Karpas-422 (cell line): Measurements from ENCODE around the gene HLTF. TPM values are rescaled to one million over a fixed set of nuclear protein-coding genes. Genes with fewer than 3 reads are reported as not detected.

Source experiments
- DNase-seq: peaks from one replicate; pipeline ENCODE4 v3.0.0-alpha.2; 2015
- H2AFZ ChIP-seq: fragments of 200-600 bp; sonication (generic); 2 replicates; pipeline ENCODE4 v1.6.1; 2014; ENCODE audit warnings: antibody characterized with exemption, low read length, mixed read lengths
- H3K27ac ChIP-seq: fragments of 200-600 bp; sonication (generic); 2 replicates; pipeline ENCODE4 v1.5.1; 2014; ENCODE audit warnings: mild to moderate bottlenecking, low read length, moderate library complexity
- H3K27me3 ChIP-seq: fragments of 200-600 bp; sonication (generic); 2 replicates; pipeline ENCODE4 v1.6.1; 2014; ENCODE audit warnings: low read length, mixed read lengths
- H3K36me3 ChIP-seq: fragments of 200-600 bp; sonication (generic); 2 replicates; pipeline ENCODE4 v1.6.1; 2014; ENCODE audit warnings: low read length, mixed read lengths; ENCODE audit not compliant: insufficient read depth
- H3K4me1 ChIP-seq: fragments of 200-600 bp; sonication (generic); 2 replicates; pipeline ENCODE4 v1.6.1; 2014; ENCODE audit warnings: mild to moderate bottlenecking, low read length, mixed read lengths
- H3K4me2 ChIP-seq: fragments of 200-600 bp; sonication (generic); 2 replicates; pipeline ENCODE4 v1.6.1; 2014; ENCODE audit warnings: low read length, low read depth, mild to moderate bottlenecking; ENCODE audit not compliant: poor library complexity, severe bottlenecking
- H3K4me3 ChIP-seq: fragments of 200-600 bp; sonication (generic); 2 replicates; pipeline ENCODE4 v1.5.1; 2014; ENCODE audit warnings: mild to moderate bottlenecking, antibody characterized with exemption, low read length, mixed read lengths
- H3K79me2 ChIP-seq: fragments of 200-600 bp; sonication (generic); 2 replicates; pipeline ENCODE4 v1.6.1; 2014; ENCODE audit warnings: mild to moderate bottlenecking, low read length, mixed read lengths
- H3K9ac ChIP-seq: fragments of 200-600 bp; sonication (generic); 2 replicates; pipeline ENCODE4 v1.6.0; 2014; ENCODE audit warnings: low read length
- H3K9me2 ChIP-seq: fragments of 200-600 bp; sonication (generic), shearing (Covaris generic); replicated peaks from 2 replicates; pipeline ENCODE4 v1.6.0; 2014; ENCODE audit warnings: mild to moderate bottlenecking, low read length, moderate library complexity; ENCODE audit not compliant: insufficient read depth
- H3K9me3 ChIP-seq: fragments of 300-700, 200-600 bp; sonication (generic); 2 replicates; pipeline ENCODE4 v1.6.1; 2014; ENCODE audit warnings: low read length, mixed read lengths
- H4K20me1 ChIP-seq: fragments of 200-600 bp; sonication (generic); 2 replicates; pipeline ENCODE4 v1.6.1; 2014; ENCODE audit warnings: mild to moderate bottlenecking, antibody characterized with exemption, low read length, low read depth; ENCODE audit not compliant: insufficient read depth
- total RNA-seq: library from RNA; depleted of rRNA; stranded (reverse); fragments of >200 nt; shearing (Covaris generic); gene quantifications from 2 replicates; pipeline ENCODE4 v1.2.3, GENCODE V29; 2014; ENCODE audit warnings: low replicate concordance

The HLTF gene
- total RNA-seq, 1 experiment from 2014 or later: 84.9 TPM

DNA sequence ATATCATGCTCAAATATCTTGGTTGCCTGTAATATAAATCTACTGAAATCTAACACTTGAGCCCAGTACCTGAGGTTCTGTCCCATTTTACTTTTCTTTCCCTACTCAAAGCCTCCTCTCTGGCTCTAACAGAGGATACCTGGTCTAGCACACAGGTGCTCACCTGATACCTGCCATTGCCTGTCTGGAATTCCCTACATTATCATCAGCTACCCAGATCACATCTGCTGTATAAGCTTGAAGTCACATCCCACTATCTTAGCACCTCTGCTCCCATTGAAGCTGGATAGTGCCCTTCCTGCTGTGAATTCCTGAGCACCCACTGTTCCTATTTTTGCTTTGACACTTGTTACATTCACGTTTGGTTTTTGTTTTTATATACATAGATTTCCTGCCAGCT, 64.5 kb downstream of the HLTF start:
- DNase-seq: no peak
- Histone ChIP-seq H3K4me2 (no peak overlapping the region), H3K9ac (no peak overlapping the region), H3K36me3 (peaks cover 6% of the 10 kb centered on the region; the same call in 1 of the 2 replicates), H3K79me2 (no peaks in the 10 kb centered on the region), H3K4me1 (no peaks in the 10 kb centered on the region), H3K9me3 (no peaks in the 10 kb centered on the region), H3K27ac (no peak overlapping the region), H3K27me3 (no peaks in the 10 kb centered on the region), H2AFZ (no peak overlapping the region), H3K9me2 (no peaks in the 10 kb centered on the region), H4K20me1 (no peaks in the 10 kb centered on the region), H3K4me3 (no peak overlapping the region)

DNA sequence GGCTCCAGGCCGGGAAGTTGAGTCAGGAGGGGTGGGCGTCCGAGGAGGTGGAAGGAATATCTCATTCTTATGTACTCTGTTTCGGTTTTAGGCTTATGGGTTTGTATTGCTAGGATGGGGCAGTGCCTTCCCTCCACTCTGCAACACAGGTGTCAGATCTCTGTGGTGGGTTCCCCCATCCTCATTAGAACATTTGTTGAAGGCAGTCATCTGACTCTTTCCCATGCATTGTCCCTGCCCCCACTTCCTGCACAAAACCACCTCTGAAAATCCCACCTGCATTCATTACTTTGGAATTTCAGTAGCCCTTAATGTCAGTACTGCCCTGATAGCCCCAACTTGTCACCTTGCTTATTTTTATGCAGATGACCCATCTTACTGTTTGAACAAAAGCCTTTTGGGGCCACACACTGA, 65.5 kb downstream of the HLTF start:
- H3K9me2 ChIP-seq: no peaks in the 10 kb centered on the region
- no peak overlapping the region for H2AFZ ChIP-seq
- H3K4me2 ChIP-seq: no peak overlapping the region
- H3K27me3 ChIP-seq: no peaks in the 10 kb centered on the region
- no peak overlapping the region for H3K4me3 ChIP-seq
- H3K9ac ChIP-seq: no peak overlapping the region
- peaks cover 3% of the 10 kb centered on the region; the same call in 1 of the 2 replicates for H3K36me3 ChIP-seq
- no peaks in the 10 kb centered on the region for H3K79me2 ChIP-seq
- H3K9me3 ChIP-seq: no peaks in the 10 kb centered on the region
- no peaks in the 10 kb centered on the region for H3K4me1 ChIP-seq
- H3K27ac ChIP-seq: no peak overlapping the region
- no peak for DNase-seq
- H4K20me1 ChIP-seq: no peaks in the 10 kb centered on the region

DNA sequence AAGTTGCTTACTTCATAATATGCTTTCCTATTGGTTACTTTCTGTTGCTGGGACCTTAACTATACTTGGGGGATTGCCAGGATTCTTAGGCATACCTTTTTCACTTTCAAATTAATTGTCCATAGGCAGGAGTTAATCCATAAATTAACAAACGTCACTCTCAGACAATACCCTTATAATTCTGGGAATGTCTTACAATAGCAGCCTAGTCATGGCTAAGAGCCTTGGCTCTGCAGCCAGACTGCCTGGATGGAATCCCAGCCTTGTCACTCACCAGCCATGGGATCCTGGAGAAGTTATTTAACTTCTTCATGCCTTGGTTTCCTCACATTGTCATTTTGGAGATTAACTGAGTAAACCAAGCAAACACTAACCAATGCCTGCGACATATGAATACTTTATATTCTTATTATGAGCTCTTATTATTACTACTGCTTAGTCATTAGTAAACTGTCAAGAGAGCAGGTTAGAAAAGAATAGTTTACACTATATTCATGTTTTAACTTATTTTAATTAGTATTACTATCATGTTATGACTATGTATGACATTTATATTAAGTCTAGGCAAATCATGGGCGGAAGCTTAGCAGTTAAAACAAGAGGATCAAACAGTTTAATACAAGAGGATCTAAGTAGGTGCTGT, 66.0 kb downstream of the HLTF start:
- no peaks in the 10 kb centered on the region for H3K9me3 ChIP-seq
- no peak overlapping the region for H3K4me3 ChIP-seq
- no peak overlapping the region for H3K9ac ChIP-seq
- H3K79me2 ChIP-seq: no peaks in the 10 kb centered on the region
- no peak overlapping the region for H3K27ac ChIP-seq
- no peak overlapping the region for H3K4me2 ChIP-seq
- no peaks in the 10 kb centered on the region for H3K36me3 ChIP-seq
- DNase-seq: no peak
- no peaks in the 10 kb centered on the region for H4K20me1 ChIP-seq
- H3K9me2 ChIP-seq: no peaks in the 10 kb centered on the region
- H3K4me1 ChIP-seq: no peaks in the 10 kb centered on the region
- no peaks in the 10 kb centered on the region for H3K27me3 ChIP-seq
- H2AFZ ChIP-seq: no peak overlapping the region

DNA sequence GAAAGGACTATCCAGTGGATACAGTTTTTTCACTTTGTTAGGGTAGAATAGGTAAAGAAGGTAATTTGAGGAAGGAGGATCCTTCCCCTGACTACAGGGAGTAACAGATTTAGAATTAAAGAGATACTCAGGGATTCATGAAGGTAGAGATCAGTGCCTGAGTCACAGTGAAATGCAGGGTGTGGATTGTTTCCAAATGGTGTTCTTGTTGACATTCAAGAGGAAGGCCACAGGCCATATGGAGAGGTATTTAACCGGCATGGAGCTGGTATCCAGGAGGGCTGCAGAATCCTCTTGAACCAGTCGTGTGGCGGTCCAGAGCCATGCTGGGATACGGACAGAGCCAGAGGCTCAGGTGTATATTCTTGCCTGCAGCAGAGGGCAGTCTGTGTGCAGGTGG, 66.8 kb downstream of the HLTF start:
- Histone ChIP-seq H3K9me3 (no peaks in the 10 kb centered on the region), H3K9ac (no peak overlapping the region), H3K9me2 (no peaks in the 10 kb centered on the region), H3K4me2 (no peak overlapping the region), H3K4me3 (no peak overlapping the region), H3K27me3 (no peaks in the 10 kb centered on the region), H3K27ac (no peak overlapping the region), H4K20me1 (no peaks in the 10 kb centered on the region), H3K4me1 (no peaks in the 10 kb centered on the region), H3K36me3 (no peaks in the 10 kb centered on the region), H2AFZ (no peak overlapping the region), H3K79me2 (no peaks in the 10 kb centered on the region)
- no peak for DNase-seq

DNA sequence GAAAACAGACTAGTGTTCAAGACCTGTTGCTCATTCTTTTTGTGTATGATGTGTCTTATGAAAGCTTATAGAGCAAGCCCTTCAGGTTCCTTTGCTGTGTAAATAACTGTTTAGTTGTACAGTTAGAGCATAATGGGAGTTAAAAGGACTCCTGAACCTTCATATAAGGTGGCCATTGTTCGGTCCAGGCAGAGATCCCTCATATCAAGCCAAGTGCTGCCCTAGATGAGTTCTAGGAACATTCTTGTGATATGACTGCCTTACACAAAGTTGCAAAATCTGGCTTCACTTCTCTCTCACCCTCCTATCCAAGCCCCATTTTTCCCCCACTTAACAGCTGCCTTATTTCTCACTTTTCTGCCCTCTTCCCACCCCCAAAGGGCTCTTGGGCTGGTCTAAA, 68.1 kb downstream of the HLTF start:
- no peaks in the 10 kb centered on the region for H4K20me1 ChIP-seq
- H3K4me1 ChIP-seq: no peaks in the 10 kb centered on the region
- H3K79me2 ChIP-seq: no peaks in the 10 kb centered on the region
- no peak overlapping the region for H3K4me2 ChIP-seq
- no peaks in the 10 kb centered on the region for H3K9me3 ChIP-seq
- no peaks in the 10 kb centered on the region for H3K36me3 ChIP-seq
- no peak overlapping the region for H2AFZ ChIP-seq
- no peak overlapping the region for H3K9ac ChIP-seq
- no peaks in the 10 kb centered on the region for H3K9me2 ChIP-seq
- no peak for DNase-seq
- no peaks in the 10 kb centered on the region for H3K27me3 ChIP-seq
- no peak overlapping the region for H3K27ac ChIP-seq
- H3K4me3 ChIP-seq: no peak overlapping the region

DNA sequence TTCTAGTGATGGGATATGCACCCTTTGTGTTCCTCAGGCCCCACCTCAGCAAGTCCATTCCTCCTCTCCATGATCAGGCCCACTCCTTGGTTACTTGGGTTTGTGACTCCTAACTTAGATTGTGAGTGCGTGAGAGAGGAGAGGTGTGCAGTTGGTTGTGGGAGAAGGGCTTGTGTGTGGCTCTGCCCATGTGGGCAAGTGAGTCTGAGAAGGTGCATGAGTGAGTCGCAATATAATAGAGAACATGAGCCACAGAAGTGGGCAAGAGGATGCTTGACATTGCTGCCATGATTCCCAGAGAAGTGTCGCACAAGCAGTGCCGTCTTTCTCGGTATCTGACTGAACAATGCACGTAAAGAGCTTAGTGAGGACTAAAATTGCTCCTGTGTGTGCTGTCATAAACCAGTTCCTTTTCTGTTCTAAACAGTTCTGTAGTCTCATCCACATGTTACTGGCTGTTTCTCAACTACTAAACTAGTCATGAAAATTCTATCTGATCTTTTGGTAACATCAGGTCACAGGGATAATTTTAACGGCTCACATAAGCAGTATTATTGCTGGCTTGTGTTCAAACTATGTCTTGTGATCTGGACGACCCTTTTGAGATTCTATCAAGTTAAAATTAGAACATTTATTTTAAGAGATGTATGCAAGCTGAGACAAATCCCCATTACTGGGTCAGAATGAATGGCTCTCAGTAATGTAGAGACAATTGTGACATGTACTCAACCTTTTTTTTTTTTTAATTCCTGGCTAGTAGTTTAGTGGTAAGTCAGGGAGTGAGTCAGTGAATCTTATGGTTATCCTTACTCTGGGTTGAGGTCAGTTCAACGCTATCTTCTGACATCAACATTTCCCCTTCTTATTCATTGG, 69.4 kb downstream of the HLTF start:
- Histone ChIP-seq H3K4me1 (no peaks in the 10 kb centered on the region), H3K9ac (no peak overlapping the region), H3K9me2 (no peaks in the 10 kb centered on the region), H3K79me2 (no peaks in the 10 kb centered on the region), H3K9me3 (no peaks in the 10 kb centered on the region), H3K4me2 (no peak overlapping the region), H3K27me3 (no peaks in the 10 kb centered on the region), H3K36me3 (no peaks in the 10 kb centered on the region), H3K27ac (no peak overlapping the region), H3K4me3 (no peak overlapping the region), H4K20me1 (no peaks in the 10 kb centered on the region), H2AFZ (no peak overlapping the region)
- DNase-seq: no peak

DNA sequence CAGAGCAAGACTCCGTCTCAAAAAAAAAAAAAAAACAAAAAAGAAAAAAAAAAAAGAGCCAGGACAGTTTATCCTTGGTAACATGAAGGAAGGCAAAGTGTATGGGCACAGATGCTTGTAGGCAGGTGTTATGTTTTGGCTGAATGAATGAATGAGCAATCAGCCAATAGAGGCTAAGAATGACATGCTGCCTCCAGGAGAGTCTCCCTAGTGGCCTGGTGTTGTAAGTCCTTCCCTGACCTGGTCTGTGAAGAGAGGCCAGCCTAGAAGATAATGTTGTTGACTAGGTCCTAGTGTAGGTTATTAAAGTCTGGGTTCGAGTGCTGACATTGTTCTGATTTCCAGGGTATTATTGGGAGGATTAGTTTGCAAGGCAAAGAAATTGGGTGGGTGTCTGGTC, 70.1 kb downstream of the HLTF start:
- no peak overlapping the region for H3K27ac ChIP-seq
- no peak overlapping the region for H3K4me3 ChIP-seq
- no peak for DNase-seq
- no peak overlapping the region for H3K4me2 ChIP-seq
- no peaks in the 10 kb centered on the region for H3K9me2 ChIP-seq
- H3K79me2 ChIP-seq: no peaks in the 10 kb centered on the region
- H3K9me3 ChIP-seq: no peaks in the 10 kb centered on the region
- no peak overlapping the region for H2AFZ ChIP-seq
- no peak overlapping the region for H3K9ac ChIP-seq
- H4K20me1 ChIP-seq: no peaks in the 10 kb centered on the region
- no peaks in the 10 kb centered on the region for H3K27me3 ChIP-seq
- H3K36me3 ChIP-seq: no peaks in the 10 kb centered on the region
- no peaks in the 10 kb centered on the region for H3K4me1 ChIP-seq

DNA sequence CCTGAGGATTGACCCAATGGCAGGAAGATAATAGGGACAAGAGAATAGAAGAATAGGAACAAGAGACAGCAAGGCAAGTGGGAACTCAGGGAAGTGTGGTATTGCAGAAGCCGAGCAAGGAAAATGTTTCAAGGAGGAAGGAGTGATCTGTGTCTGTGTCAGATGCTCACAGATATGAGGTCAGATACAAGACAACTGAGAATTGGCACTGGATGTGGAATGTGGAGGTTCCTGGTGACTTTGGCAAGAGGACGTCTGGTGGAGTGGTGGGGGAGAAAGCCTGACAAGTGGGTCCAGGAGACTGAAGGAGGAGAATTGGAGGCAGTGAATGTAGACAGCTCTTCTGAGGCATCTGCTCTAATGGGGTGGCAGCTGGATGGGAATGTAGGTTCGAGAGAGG, 70.9 kb downstream of the HLTF start:
- no peaks in the 10 kb centered on the region for H3K9me2 ChIP-seq
- no peak overlapping the region for H3K4me2 ChIP-seq

More for the DNA sequence above, 70.9 kb downstream of the HLTF start:
- H3K4me1 ChIP-seq: no peaks in the 10 kb centered on the region
- no peak overlapping the region for H3K27ac ChIP-seq
- H3K27me3 ChIP-seq: no peaks in the 10 kb centered on the region
- no peak for DNase-seq
- no peaks in the 10 kb centered on the region for H3K36me3 ChIP-seq
- no peaks in the 10 kb centered on the region for H4K20me1 ChIP-seq
- no peak overlapping the region for H3K9ac ChIP-seq
- H3K79me2 ChIP-seq: no peaks in the 10 kb centered on the region
- H3K4me3 ChIP-seq: no peak overlapping the region
- no peaks in the 10 kb centered on the region for H3K9me3 ChIP-seq
- H2AFZ ChIP-seq: no peak overlapping the region
